Skeletal muscle satellite cell (primary cell): ENCODE data around the gene LKAAEAR1.

Experiments
- H3K27me3 ChIP-seq: 2 replicates; pipeline ENCODE4 v1.7.0; 2013; ENCODE audit warnings: low read length; ENCODE audit not compliant: control insufficient read depth, insufficient read depth
- H3K36me3 ChIP-seq: 2 replicates; pipeline ENCODE4 v1.7.0; 2013; ENCODE audit warnings: mild to moderate bottlenecking, control low read depth, low read length; ENCODE audit not compliant: insufficient read depth
- H3K4me1 ChIP-seq: 2 replicates; pipeline ENCODE4 v1.7.0; 2013; ENCODE audit warnings: low read length; ENCODE audit not compliant: control insufficient read depth, insufficient read depth
- H3K4me2 ChIP-seq: 2 replicates; pipeline ENCODE4 v1.7.0; 2013; ENCODE audit warnings: mild to moderate bottlenecking, low read length
- H3K4me3 ChIP-seq: 2 replicates; pipeline ENCODE4 v1.7.0; 2013; ENCODE audit warnings: low read length
- H3K9ac ChIP-seq: 2 replicates; pipeline ENCODE4 v1.7.0; 2013; ENCODE audit warnings: mild to moderate bottlenecking, low read depth, low read length, moderate library complexity
- H3K9me3 ChIP-seq: replicated peaks from 2 replicates; pipeline ENCODE4 v1.7.0; 2013; ENCODE audit warnings: mild to moderate bottlenecking, control low read depth, low read length

Gene LKAAEAR1

DNA sequence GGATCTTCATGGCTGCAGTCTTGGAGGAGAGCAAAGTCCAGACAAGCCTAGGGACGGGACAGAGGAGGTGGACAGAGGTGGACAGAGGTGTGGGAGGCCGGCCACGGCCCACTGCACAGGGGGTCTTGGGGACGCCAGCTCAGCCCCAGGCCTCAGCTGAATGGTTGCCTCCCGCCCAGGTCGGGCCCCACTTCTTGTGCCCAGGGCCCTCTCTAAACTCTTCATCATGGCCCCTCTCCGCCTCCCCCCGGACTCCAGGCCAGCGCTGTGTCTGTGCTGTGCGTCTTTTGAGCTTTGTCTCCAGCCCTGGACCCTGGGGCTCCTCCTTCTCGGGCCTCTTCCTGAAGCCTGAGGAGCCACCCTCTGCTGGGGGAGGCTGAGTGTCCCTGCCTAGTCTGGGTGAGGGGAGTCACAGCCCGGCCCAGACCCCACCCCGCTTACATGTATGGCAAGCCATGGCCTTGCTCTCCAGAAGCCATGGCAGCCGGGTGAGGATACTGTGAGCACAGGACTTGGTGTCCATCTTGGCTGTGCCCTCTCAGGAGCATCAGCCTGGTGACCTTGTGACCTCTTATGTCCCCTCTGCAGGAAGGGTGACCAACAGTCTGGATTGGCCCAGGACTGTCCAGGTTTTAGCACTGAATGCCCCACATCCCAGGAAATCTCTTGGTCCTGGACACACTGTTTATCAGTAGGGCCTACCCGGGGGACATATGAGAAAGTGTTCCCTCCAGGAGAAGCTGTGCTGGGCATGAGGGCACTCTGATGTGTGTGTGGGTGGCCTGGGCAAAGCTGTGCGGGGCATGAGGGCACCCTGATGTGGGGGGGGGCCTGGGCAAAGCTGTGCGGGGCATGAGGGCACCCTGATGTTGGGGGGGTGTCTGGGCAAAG, 32.6 kb upstream of the LKAAEAR1 start:
- Histone ChIP-seq H3K4me1 (no peaks in the 10 kb centered on the region), H3K9ac (no peak overlapping the region), H3K9me3 (no peaks in the 10 kb centered on the region), H3K27me3 (peaks cover 61% of the 10 kb centered on the region), H3K36me3 (no peaks in the 10 kb centered on the region), H3K4me3 (no peak overlapping the region), H3K4me2 (no peak overlapping the region)

GRCh38 chr20:64116016-64116415, 31.8 kb upstream of the LKAAEAR1 start:
- H3K9ac ChIP-seq, result no peak overlapping the region
- peaks cover 53% of the 10 kb centered on the region for H3K27me3 ChIP-seq
- H3K9me3 ChIP-seq, result no peaks in the 10 kb centered on the region
- H3K4me3 ChIP-seq, result no peak overlapping the region
- H3K36me3 ChIP-seq, result no peaks in the 10 kb centered on the region
- H3K4me1 ChIP-seq, result no peaks in the 10 kb centered on the region
- peak overlapping the region; percentile 45 for H3K4me2 ChIP-seq

GRCh38 chr20:64115171-64115911, 31.1 kb upstream of the LKAAEAR1 start:
- H3K36me3 ChIP-seq, result no peaks in the 10 kb centered on the region
- H3K4me2 ChIP-seq, result no peak overlapping the region
- H3K4me1 ChIP-seq, result no peaks in the 10 kb centered on the region
- no peak overlapping the region for H3K9ac ChIP-seq
- no peaks in the 10 kb centered on the region for H3K9me3 ChIP-seq
- H3K27me3 ChIP-seq, result peaks cover 54% of the 10 kb centered on the region
- H3K4me3 ChIP-seq, result no peak overlapping the region

DNA sequence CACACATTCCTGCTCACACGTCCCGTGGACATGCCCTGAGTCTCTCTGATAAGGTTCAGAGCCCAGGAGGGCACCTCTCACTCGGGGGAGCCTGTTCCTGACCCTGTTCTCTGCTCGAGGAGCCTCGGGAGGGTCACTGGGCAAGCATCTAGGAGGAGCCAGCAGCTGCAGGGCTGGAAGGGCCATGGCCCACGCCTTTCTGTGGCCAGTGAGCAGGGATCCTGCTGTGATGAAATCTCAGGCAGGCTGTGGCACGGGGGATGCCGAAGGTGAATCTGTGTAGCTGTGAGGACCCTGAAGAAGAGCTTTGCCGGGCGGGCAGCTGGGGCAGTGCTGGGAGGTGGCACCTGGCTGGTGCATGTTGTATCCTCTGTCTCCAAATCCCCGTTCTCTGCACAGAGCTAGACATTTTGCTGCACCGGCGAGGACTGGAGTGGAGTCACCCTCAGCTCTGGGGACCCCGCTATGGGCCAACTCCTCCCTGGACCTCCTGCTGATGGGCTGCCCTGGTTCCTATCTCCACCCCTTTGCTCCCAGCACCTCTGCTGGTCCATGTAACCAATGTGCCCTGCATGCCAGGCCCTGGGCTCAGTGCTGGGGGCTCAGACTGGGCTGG, 30.3 kb upstream of the LKAAEAR1 start:
- Histone ChIP-seq H3K9me3 (no peaks in the 10 kb centered on the region), H3K4me1 (no peaks in the 10 kb centered on the region), H3K4me3 (no peak overlapping the region), H3K9ac (no peak overlapping the region), H3K4me2 (no peak overlapping the region), H3K36me3 (no peaks in the 10 kb centered on the region), H3K27me3 (peaks cover 56% of the 10 kb centered on the region)

- Histone ChIP-seq H3K4me1 (no peaks in the 10 kb centered on the region), H3K4me2 (no peak overlapping the region), H3K9ac (no peak overlapping the region), H3K27me3 (peaks cover 62% of the 10 kb centered on the region), H3K36me3 (no peaks in the 10 kb centered on the region), H3K4me3 (no peak overlapping the region), H3K9me3 (no peaks in the 10 kb centered on the region)
These were observed 29.7 kb upstream of the LKAAEAR1 start for GRCh38 chr20:64113796-64114355.

- H3K36me3 ChIP-seq, result no peaks in the 10 kb centered on the region
- no peaks in the 10 kb centered on the region for H3K9me3 ChIP-seq
- no peaks in the 10 kb centered on the region for H3K4me1 ChIP-seq
- peaks cover 63% of the 10 kb centered on the region for H3K27me3 ChIP-seq
- no peak overlapping the region for H3K9ac ChIP-seq
- no peak overlapping the region for H3K4me3 ChIP-seq
- no peak overlapping the region for H3K4me2 ChIP-seq
These were observed 29.2 kb upstream of the LKAAEAR1 start for GRCh38 chr20:64113444-64113775.

DNA sequence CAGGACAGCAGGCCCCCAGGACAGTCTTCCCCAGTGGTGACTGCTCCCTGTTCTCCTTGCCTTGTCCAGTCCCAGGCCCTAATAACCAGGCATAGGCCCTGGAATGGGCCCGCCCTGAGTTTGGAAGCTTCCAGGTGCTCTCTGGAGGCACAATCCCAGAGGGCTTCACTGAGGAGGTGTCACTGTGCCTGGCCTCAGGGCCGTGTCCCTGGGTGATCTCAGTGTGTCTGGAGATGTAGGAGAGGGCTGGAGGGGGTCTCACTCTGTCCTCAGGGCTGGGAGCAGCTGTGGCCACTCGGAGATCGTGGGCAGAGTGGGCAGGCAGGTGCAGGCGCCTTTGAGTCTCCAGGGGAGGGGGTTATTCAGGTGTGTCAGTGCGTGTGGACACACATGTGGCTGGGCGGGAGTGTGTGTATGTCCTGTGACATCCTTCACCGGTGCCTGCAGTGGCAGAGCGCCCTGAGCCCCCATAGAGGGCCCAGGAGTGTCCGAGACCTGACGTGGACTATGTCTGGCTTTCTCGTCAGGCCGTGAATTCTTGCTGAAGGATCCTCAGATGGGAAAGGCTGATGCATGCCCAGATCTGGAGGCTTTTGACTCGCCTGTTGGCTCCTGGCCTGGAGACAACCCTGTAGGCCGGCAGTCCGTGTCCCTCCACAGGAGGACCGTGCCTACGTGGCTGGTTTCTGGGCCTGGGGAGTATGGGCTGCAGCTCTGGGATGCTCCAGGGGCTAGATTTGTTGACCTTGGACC, 28.7 kb upstream of the LKAAEAR1 start:
- Histone ChIP-seq H3K27me3 (peaks cover 68% of the 10 kb centered on the region), H3K4me2 (no peak overlapping the region), H3K36me3 (no peaks in the 10 kb centered on the region), H3K4me1 (no peaks in the 10 kb centered on the region), H3K4me3 (no peak overlapping the region), H3K9me3 (no peaks in the 10 kb centered on the region), H3K9ac (no peak overlapping the region)

DNA sequence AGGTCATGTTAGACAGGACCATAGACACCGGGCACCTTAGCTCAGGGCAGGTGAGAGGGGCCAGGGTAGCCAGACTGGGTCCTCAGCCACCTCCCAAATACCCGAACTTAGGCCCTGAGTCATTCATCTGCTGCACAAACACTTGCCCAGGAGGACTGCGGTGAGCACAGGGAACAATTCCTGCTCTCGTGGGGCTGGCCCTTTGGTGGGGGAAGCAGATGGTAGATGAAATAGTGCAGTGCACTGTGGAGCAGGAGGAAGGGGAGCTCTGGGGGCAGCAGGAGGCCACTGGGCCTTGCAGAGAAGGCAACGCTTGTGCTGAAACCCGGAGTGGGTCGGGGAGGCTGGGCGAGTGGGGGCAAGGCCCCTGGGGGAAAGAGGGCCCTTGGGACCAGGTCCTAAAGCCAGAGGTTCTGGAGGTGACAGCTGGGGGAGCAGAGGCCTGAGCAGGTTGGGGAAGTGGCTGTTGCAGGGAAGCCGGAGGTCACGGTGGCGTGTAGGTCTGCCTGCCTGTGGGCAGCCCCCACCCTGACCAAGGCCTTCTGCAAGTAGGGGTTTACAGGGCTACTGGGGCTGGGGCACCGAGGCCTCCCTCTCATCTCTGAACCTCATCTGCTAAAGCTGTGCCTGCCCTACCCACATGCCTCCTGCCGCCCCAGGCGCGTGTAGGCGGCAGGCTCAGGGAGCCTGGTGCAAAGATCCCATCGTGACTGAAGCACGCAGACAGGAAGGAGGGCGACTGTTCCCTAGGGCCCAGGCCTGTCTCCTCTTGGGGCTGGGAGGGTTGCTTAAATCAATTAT, 27.8 kb upstream of the LKAAEAR1 start:
- H3K9me3 ChIP-seq, result no peaks in the 10 kb centered on the region
- no peaks in the 10 kb centered on the region for H3K36me3 ChIP-seq
- H3K4me2 ChIP-seq, result no peak overlapping the region
- H3K9ac ChIP-seq, result no peak overlapping the region
- no peak overlapping the region for H3K4me3 ChIP-seq
- H3K27me3 ChIP-seq, result peaks cover 75% of the 10 kb centered on the region
- H3K4me1 ChIP-seq, result no peaks in the 10 kb centered on the region

DNA sequence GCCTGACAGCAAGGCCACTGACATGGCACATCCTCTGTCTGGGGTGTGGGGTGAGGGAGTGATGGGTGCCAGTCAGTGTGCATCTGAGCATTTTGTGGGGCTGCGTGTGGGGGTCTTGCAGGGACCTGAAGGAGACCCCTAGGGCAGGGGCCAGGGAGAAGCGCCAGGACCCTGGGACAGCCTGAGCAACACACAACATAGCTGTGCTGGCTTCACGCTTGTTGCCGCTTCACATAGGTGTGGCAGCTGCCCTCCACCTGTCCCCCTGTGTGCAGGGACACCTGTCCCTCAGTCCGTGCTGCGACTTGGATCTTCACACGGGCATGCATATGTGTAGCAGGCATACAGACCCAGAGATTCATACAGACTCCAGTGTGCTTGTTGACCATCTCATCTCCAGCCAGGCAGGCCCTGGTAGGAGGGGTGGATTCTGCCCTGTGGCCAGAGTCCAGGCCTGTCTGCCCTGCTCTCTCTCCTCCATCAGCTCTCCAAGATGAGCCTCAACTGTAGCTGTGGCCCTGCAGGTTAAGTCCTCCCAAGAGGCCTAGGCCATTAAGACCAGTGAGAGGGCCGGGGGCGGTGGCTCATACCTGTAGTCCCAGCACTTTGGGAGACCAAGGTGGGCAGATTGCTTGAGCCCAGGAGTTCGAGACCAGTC, 26.3 kb upstream of the LKAAEAR1 start:
- Histone ChIP-seq H3K4me1 (no peaks in the 10 kb centered on the region), H3K36me3 (no peaks in the 10 kb centered on the region), H3K27me3 (peaks cover 61% of the 10 kb centered on the region), H3K9me3 (no peaks in the 10 kb centered on the region), H3K9ac (no peak overlapping the region), H3K4me2 (no peak overlapping the region), H3K4me3 (no peak overlapping the region)

DNA sequence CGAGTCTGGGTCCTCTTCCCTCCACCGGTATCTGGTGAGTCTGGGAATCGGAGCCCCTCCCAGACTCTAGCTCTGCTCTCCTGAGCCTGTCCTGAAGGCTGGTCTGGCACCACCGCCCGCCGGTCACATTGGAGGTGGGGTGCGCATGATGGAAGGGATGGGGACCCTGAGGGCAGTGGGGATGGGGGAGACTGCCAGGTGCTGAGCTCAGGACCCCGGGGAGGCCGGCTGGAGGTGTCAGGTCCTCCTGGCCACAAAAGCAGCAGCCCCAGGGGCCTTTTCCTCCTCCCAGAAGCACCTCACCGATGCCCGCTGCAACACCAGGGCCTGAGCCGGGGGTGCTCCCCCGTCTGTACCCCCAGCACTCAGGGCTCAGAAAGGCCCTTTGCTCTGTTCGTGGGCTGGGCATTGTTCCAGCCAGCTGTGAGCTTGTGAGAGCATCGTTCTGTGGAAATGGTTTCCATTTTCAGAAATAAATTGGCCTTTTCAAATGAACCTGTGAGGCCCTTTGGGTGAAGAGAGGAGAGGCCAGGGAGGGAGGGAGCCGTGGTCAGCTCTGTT, 25.7 kb upstream of the LKAAEAR1 start:
- Histone ChIP-seq H3K4me3 (no peak overlapping the region), H3K9ac (no peak overlapping the region)

More for the DNA sequence above, 25.7 kb upstream of the LKAAEAR1 start:
- no peaks in the 10 kb centered on the region for H3K9me3 ChIP-seq
- peaks cover 55% of the 10 kb centered on the region for H3K27me3 ChIP-seq
- no peaks in the 10 kb centered on the region for H3K4me1 ChIP-seq
- H3K4me2 ChIP-seq, result no peak overlapping the region
- no peaks in the 10 kb centered on the region for H3K36me3 ChIP-seq
